WTC11 (cell line): ENCODE results near the gene TMEM263. TPM values are rescaled to one million over a fixed set of nuclear protein-coding genes. Genes with fewer than 3 reads are reported as not detected.
A peak's percentile ranks its signal among the peaks of the same experiment; 100 is the strongest.
"Not testable (repeated sequence)": the region's sequence is repeated elsewhere in the genome, so short reads cannot be mapped to it uniquely, and the experiment has no call there.

ENCODE experiments used
- ATAC-seq: fragments of 200-7000 bp; cut with Tn5 transposase; 2 replicates; pipeline ENCODE4 v1.10.0; 2021; ENCODE audit warnings: mild to moderate bottlenecking, moderate library complexity
- CTCF ChIA-PET: fragments of 300-600 bp; sonication (Branson Sonifier 250); formaldehyde crosslinking; loops from one replicate; lab custom pipeline; 2021; ENCODE audit warnings: antibody characterized with exemption; lab: Charles Lee
- POLR2A ChIA-PET: fragments of 350-600 bp; sonication (Branson Sonifier 250); formaldehyde crosslinking; loops from one replicate; lab custom pipeline; 2021; ENCODE audit warnings: antibody characterized with exemption; lab: Charles Lee
- DNase-seq: peaks from one replicate; pipeline ENCODE4 v3.0.0; 2021; ENCODE audit warnings: low spot score
- H3K27ac Mint-ChIP-seq: 2 replicates; pipeline ENCODE4 v1.8.0; 2021; ENCODE audit warnings: mixed read lengths
- H3K27me3 Mint-ChIP-seq: 2 replicates; pipeline ENCODE4 v1.8.0; 2021; ENCODE audit warnings: low read depth, mild to moderate bottlenecking, moderate library complexity, mixed read lengths
- H3K36me3 Mint-ChIP-seq: 2 replicates; pipeline ENCODE4 v1.8.0; 2021; ENCODE audit warnings: mixed read lengths
- H3K4me1 Mint-ChIP-seq: 2 replicates; pipeline ENCODE4 v1.8.0; 2022; ENCODE audit warnings: mixed read lengths
- H3K4me3 Mint-ChIP-seq: 2 replicates; pipeline ENCODE4 v1.8.0; 2021; ENCODE audit warnings: mild to moderate bottlenecking, moderate library complexity, mixed read lengths
- H3K9me3 Mint-ChIP-seq: 2 replicates; pipeline ENCODE4 v1.8.0; 2021; ENCODE audit warnings: mixed read lengths
- EMX1 ChIP-seq: fragments of 250-450 bp; sonication (Bioruptor Pico); IDR thresholded peaks from 2 replicates; pipeline ENCODE4 v1.8.0; 2021; ENCODE audit warnings: mild to moderate bottlenecking
- FOXK1 ChIP-seq: sonication (generic); formaldehyde crosslinking; IDR thresholded peaks from 2 replicates; pipeline ENCODE4 v1.8.0; 2022; ENCODE audit warnings: mild to moderate bottlenecking, moderate library complexity, missing genetic modification reagents
- FOXP1 ChIP-seq: sonication (generic); formaldehyde crosslinking; IDR thresholded peaks from 2 replicates; pipeline ENCODE4 v1.8.0; 2022; ENCODE audit warnings: missing genetic modification reagents, mild to moderate bottlenecking, moderate library complexity, borderline replicate concordance
- NR3C1 ChIP-seq: sonication (generic); formaldehyde crosslinking; conservative IDR thresholded peaks from 2 replicates; pipeline ENCODE4 v1.8.1; 2023; ENCODE audit warnings: low read depth, mild to moderate bottlenecking, missing genetic modification reagents
- SMAD3 ChIP-seq: sonication (generic); formaldehyde crosslinking; IDR thresholded peaks from 2 replicates; pipeline ENCODE4 v1.8.0; 2022; ENCODE audit warnings: missing genetic modification reagents, mild to moderate bottlenecking, borderline replicate concordance
- TCF7 ChIP-seq: sonication (generic); formaldehyde crosslinking; IDR thresholded peaks from 2 replicates; pipeline ENCODE4 v1.8.0; 2022; ENCODE audit warnings: mild to moderate bottlenecking, low read depth, missing genetic modification reagents, moderate library complexity
- ZBTB21 ChIP-seq: sonication (generic); formaldehyde crosslinking; IDR thresholded peaks from 2 replicates; pipeline ENCODE4 v1.8.1; 2023; ENCODE audit warnings: mild to moderate bottlenecking, missing genetic modification reagents, borderline replicate concordance
- ZNF219 ChIP-seq: sonication (generic); formaldehyde crosslinking; IDR thresholded peaks from 2 replicates; pipeline ENCODE4 v1.8.0; 2023; ENCODE audit warnings: missing genetic modification reagents, mild to moderate bottlenecking, borderline replicate concordance
- total RNA-seq: library from RNA; stranded (reverse); gene quantifications from 3 replicates; pipeline ENCODE4 v1.2.3, GENCODE V29; 2021
- TF ChIP-seq, protein P1 (sequence below): sonication (generic); formaldehyde crosslinking; IDR thresholded peaks from 2 replicates; pipeline ENCODE4 v1.8.1; 2022; ENCODE audit warnings: low read depth, mild to moderate bottlenecking, moderate library complexity, missing genetic modification reagents, borderline replicate concordance
- TF ChIP-seq, protein P2 (sequence below): fragments of 250-450 bp; sonication (Bioruptor Pico); IDR thresholded peaks from 2 replicates; pipeline ENCODE4 v1.9.0; 2021; ENCODE audit warnings: mild to moderate bottlenecking
- TF ChIP-seq, protein P3 (sequence below): sonication (generic); formaldehyde crosslinking; IDR thresholded peaks from 2 replicates; pipeline ENCODE4 v1.8.0; 2023; ENCODE audit warnings: missing genetic modification reagents
- TF ChIP-seq, protein P4 (sequence below): fragments of 250-450 bp; sonication (Bioruptor Pico); IDR thresholded peaks from 2 replicates; pipeline ENCODE4 v1.9.0; 2021; ENCODE audit warnings: mild to moderate bottlenecking
- TF ChIP-seq, protein P5 (sequence below): sonication (generic); formaldehyde crosslinking; IDR thresholded peaks from 2 replicates; pipeline ENCODE4 v1.8.0; 2022; ENCODE audit warnings: mild to moderate bottlenecking, missing genetic modification reagents

The TMEM263 gene
- total RNA-seq, 1 experiment from 2014 or later = 18.0 TPM

DNA sequence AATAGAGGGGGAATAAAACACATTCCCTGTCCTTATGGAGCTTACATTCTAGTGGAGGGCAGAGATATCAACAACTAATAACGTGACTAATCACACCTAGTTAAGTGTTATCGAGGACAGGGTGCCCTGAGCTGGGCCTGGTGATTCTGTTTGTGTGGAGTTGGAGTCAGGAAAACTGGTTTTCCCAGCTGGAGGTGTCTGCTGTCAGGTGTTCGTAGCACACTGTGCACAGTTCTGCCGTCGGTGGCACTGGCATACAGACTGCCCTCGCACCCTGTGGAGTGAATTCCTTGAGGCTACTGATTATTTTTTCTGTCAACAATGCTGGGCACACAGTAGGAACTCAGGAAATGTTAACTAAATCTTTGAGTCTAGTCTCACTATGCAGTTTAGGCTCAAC, 32.1 kb downstream of the TMEM263 start:
- DNase-seq = no peak
- no peak overlapping the region for H3K27ac Mint-ChIP-seq

DNA sequence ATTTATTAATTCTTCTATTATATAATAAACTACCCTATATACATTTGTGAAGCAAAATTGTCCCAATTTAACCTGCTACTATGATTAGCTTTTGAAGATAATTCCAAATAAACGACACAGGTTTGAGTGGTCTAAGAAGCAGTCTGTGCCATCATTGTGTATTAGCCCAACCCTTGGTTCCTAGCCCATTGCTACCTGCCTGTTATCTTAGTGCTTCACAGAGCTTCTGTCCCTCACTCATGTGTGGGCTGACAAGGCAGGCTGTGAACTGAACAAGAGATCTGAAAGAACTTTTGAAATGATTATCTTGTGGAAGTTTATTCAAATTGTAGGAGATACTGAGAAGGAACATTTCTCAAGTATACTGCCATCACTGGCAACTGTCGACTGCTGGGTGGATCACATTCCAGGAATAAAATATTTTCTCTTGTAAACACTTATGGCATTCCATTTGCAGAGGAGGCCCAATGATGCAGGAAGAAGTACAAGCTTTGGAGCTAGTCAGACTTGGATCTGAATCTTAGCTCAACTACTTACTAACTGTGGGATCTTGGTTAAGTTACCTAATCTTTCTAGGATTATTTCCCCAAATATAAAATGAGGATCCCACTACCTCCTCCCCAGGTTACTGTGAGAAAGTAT, 39.0 kb downstream of the TMEM263 start:
- POLR2A ChIA-PET = no interaction called here

More for the DNA sequence above, 32.1 kb downstream of the TMEM263 start:
- ATAC-seq = no peak
- Mint-ChIP-seq H3K9me3 (no peaks in the 10 kb centered on the region), H3K4me3 (peak overlapping the region; percentile 88; the same call in 1 of the 2 replicates), H3K4me1 (peaks cover 22% of the 10 kb centered on the region), H3K36me3 (peaks cover 19% of the 10 kb centered on the region), H3K27me3 (peaks cover 7% of the 10 kb centered on the region)
- no peak for TF ChIP-seq NR3C1
- TF ChIP-seq TCF7 (CRISPR knock-in tag) = no peak
- TF ChIP-seq FOXP1 (CRISPR knock-in tag) = no peak
- TF ChIP-seq, protein P1, sequence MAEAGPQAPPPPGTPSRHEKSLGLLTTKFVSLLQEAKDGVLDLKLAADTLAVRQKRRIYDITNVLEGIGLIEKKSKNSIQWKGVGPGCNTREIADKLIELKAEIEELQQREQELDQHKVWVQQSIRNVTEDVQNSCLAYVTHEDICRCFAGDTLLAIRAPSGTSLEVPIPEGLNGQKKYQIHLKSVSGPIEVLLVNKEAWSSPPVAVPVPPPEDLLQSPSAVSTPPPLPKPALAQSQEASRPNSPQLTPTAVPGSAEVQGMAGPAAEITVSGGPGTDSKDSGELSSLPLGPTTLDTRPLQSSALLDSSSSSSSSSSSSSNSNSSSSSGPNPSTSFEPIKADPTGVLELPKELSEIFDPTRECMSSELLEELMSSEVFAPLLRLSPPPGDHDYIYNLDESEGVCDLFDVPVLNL (CRISPR knock-in tag) = no peak
- TF ChIP-seq, protein P2, sequence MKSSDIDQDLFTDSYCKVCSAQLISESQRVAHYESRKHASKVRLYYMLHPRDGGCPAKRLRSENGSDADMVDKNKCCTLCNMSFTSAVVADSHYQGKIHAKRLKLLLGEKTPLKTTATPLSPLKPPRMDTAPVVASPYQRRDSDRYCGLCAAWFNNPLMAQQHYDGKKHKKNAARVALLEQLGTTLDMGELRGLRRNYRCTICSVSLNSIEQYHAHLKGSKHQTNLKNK (CRISPR knock-in tag) = no peak
- no peak for TF ChIP-seq EMX1
- TF ChIP-seq, protein P3, sequence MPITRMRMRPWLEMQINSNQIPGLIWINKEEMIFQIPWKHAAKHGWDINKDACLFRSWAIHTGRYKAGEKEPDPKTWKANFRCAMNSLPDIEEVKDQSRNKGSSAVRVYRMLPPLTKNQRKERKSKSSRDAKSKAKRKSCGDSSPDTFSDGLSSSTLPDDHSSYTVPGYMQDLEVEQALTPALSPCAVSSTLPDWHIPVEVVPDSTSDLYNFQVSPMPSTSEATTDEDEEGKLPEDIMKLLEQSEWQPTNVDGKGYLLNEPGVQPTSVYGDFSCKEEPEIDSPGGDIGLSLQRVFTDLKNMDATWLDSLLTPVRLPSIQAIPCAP (CRISPR knock-in tag) = no peak
- ChIA-PET POLR2A (no interaction called here), CTCF (interaction anchor here (2.1 kb wide), 1 partner anchor 117 kb away, joined by 7 read pairs; no protein-coding TSS in a partner anchor)

DNA sequence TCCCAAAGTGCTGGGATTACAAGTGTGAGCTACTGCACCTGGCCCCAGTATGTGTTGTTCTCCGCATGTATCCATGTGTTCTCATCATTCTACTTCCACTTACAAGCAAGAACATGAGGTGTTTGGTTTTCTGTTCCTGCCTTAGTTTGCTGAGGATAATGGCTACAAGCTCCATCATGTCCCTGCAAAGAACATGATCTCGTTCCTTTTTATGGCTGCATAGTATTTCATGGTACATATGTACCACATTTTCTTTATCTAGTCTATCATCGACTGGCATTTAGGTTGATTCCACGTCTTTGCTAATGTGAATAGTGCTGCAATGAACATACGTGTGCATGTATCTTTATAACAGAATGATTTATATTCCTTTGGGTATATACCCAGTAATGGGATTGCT, 40.4 kb downstream of the TMEM263 start:
- H3K4me1 Mint-ChIP-seq, CTCF ChIA-PET, DNase-seq, H3K27ac Mint-ChIP-seq, H3K9me3 Mint-ChIP-seq, H3K4me3 Mint-ChIP-seq, H3K27me3 Mint-ChIP-seq, ATAC-seq, POLR2A ChIA-PET: not testable (repeated sequence)
- peaks cover 25% of the 10 kb centered on the region for H3K36me3 Mint-ChIP-seq

More for the DNA sequence above, 39.0 kb downstream of the TMEM263 start:
- no peak for TF ChIP-seq ZNF219
- ATAC-seq = peak; percentile 32; the same call in 1 of the 2 replicates
- Mint-ChIP-seq H3K9me3 (peaks cover 7% of the 10 kb centered on the region; the same call in 1 of the 2 replicates), H3K27ac (no peak overlapping the region), H3K36me3 (peaks cover 20% of the 10 kb centered on the region), H3K4me3 (no peak overlapping the region), H3K27me3 (no peaks in the 10 kb centered on the region), H3K4me1 (no peaks in the 10 kb centered on the region)
- CTCF ChIA-PET = no interaction called here
- no peak for DNase-seq

DNA sequence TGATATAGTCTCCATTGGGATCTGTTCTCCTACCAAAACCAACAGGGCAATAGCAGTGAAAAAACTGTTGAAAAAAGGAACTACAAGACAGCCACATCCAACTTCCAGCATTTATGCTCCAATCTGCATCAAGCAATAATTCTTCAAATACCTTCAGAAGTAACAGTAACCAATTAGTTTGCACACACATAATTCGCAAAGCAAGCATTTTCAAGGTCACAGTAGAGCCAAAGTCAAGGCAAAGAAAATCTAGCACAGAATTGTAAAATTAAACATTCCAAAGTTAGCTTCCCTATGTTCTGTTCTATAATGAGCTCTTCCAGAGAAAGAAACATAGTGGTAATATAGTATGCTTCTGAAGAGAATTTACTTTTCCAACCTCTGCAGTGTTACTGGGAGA, 42.2 kb downstream of the TMEM263 start:
- no peaks in the 10 kb centered on the region for H3K4me1 Mint-ChIP-seq
- peaks cover 12% of the 10 kb centered on the region for H3K9me3 Mint-ChIP-seq
- CTCF ChIA-PET = no interaction called here
- TF ChIP-seq ZBTB21 (CRISPR knock-in tag) (no peak), SMAD3 (CRISPR knock-in tag) (no peak), FOXK1 (CRISPR knock-in tag) (no peak)
- TF ChIP-seq, protein P4, sequence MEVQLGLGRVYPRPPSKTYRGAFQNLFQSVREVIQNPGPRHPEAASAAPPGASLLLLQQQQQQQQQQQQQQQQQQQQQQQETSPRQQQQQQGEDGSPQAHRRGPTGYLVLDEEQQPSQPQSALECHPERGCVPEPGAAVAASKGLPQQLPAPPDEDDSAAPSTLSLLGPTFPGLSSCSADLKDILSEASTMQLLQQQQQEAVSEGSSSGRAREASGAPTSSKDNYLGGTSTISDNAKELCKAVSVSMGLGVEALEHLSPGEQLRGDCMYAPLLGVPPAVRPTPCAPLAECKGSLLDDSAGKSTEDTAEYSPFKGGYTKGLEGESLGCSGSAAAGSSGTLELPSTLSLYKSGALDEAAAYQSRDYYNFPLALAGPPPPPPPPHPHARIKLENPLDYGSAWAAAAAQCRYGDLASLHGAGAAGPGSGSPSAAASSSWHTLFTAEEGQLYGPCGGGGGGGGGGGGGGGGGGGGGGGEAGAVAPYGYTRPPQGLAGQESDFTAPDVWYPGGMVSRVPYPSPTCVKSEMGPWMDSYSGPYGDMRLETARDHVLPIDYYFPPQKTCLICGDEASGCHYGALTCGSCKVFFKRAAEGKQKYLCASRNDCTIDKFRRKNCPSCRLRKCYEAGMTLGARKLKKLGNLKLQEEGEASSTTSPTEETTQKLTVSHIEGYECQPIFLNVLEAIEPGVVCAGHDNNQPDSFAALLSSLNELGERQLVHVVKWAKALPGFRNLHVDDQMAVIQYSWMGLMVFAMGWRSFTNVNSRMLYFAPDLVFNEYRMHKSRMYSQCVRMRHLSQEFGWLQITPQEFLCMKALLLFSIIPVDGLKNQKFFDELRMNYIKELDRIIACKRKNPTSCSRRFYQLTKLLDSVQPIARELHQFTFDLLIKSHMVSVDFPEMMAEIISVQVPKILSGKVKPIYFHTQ (CRISPR knock-in tag) = no peak
- TF ChIP-seq, protein P5, sequence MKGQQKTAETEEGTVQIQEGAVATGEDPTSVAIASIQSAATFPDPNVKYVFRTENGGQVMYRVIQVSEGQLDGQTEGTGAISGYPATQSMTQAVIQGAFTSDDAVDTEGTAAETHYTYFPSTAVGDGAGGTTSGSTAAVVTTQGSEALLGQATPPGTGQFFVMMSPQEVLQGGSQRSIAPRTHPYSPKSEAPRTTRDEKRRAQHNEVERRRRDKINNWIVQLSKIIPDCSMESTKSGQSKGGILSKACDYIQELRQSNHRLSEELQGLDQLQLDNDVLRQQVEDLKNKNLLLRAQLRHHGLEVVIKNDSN = no peak
- TF ChIP-seq, all 79 proteins: peak for 0
- DNase-seq (no peak), ATAC-seq (no peak)
- Mint-ChIP-seq H3K4me3 (no peak overlapping the region), H3K36me3 (peaks cover 34% of the 10 kb centered on the region), H3K27ac (no peak overlapping the region), H3K27me3 (no peaks in the 10 kb centered on the region)
- POLR2A ChIA-PET = no interaction called here
